Bronchial epithelial cell (primary cell): ENCODE data around the gene LRP5. TPM values are rescaled to one million over a fixed set of nuclear protein-coding genes. Genes with fewer than 3 reads are reported as not detected.
A peak's percentile ranks its signal among the peaks of the same experiment; 100 is the strongest.

Experiments used
- DNase-seq: peaks from one replicate; pipeline ENCODE4 v3.0.0-alpha.2; 2010; ENCODE audit warnings: low read depth
- FAIRE-seq: peaks from 2 replicates; lab custom pipeline; 2011; peaks lifted over from hg19 to GRCh38; lab: Jason Lieb, UNC
- H3K27me3 ChIP-seq: 2 replicates; pipeline ENCODE4 v1.5.1; 2011; ENCODE audit warnings: low read length; ENCODE audit not compliant: control insufficient read depth, insufficient read depth
- H3K36me3 ChIP-seq: 2 replicates; pipeline ENCODE4 v1.5.1; 2011; ENCODE audit warnings: low read length; ENCODE audit not compliant: control insufficient read depth, insufficient read depth
- H3K4me3 ChIP-seq: 2 replicates; pipeline ENCODE4 v1.5.1; 2011; ENCODE audit warnings: mild to moderate bottlenecking, low read depth, low read length, control low read depth
- total RNA-seq: library from RNA; depleted of rRNA; stranded (reverse); fragments of >200 nt; gene quantifications from 2 replicates; pipeline ENCODE4 v1.2.1, GENCODE V29; 2014
- TF ChIP-seq, protein P1 (sequence below): IDR thresholded peaks from 2 replicates; pipeline ENCODE4 v1.5.1; 2011; ENCODE audit warnings: mild to moderate bottlenecking, moderate library complexity, low read length, control low read depth, inconsistent platforms; ENCODE audit not compliant: insufficient read depth, severe bottlenecking

The LRP5 gene
- total RNA-seq, 1 donor from 2014 or later, result 21.6 TPM

GRCh38 chr11:68266936-68267880 lies 45.2 kb upstream of the LRP5 start:
- peaks cover 29% of the 10 kb centered on the region for H3K36me3 ChIP-seq
- DNase-seq, result no peak
- H3K27me3 ChIP-seq, result no peaks in the 10 kb centered on the region
- FAIRE-seq, result no peak
- no peak overlapping the region for H3K4me3 ChIP-seq
- TF ChIP-seq, protein P1, sequence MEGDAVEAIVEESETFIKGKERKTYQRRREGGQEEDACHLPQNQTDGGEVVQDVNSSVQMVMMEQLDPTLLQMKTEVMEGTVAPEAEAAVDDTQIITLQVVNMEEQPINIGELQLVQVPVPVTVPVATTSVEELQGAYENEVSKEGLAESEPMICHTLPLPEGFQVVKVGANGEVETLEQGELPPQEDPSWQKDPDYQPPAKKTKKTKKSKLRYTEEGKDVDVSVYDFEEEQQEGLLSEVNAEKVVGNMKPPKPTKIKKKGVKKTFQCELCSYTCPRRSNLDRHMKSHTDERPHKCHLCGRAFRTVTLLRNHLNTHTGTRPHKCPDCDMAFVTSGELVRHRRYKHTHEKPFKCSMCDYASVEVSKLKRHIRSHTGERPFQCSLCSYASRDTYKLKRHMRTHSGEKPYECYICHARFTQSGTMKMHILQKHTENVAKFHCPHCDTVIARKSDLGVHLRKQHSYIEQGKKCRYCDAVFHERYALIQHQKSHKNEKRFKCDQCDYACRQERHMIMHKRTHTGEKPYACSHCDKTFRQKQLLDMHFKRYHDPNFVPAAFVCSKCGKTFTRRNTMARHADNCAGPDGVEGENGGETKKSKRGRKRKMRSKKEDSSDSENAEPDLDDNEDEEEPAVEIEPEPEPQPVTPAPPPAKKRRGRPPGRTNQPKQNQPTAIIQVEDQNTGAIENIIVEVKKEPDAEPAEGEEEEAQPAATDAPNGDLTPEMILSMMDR, result no peak

DNA sequence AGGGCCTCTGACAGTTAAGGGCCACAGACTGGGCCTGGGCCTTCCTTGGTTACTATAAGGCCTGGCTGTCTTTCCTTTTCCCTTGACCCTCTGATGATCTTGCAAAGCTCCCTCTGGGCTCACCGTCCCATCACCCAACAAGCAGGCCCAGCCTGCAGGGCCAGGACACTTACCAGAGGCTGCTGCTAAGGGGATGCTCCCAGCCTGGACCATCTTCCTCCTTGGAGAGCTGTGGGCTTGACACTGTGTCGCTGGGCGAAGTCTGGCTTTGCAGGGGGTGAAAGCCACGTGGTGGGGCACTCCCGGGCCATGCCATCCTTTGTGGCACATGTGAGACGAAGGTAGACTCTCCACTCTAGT lies 44.5 kb upstream of the LRP5 start:
- H3K27me3 ChIP-seq, result no peaks in the 10 kb centered on the region
- FAIRE-seq, result no peak
- no peak for DNase-seq
- no peak overlapping the region for H3K4me3 ChIP-seq
- peaks cover 26% of the 10 kb centered on the region for H3K36me3 ChIP-seq
- TF ChIP-seq, protein P1, result no peak

GRCh38 chr11:68269414-68270081 lies 42.8 kb upstream of the LRP5 start:
- FAIRE-seq (no peak), DNase-seq (no peak)
- H3K36me3 ChIP-seq, result peaks cover 22% of the 10 kb centered on the region
- H3K27me3 ChIP-seq, result no peaks in the 10 kb centered on the region
- H3K4me3 ChIP-seq, result no peak overlapping the region
- TF ChIP-seq, protein P1, result no peak

DNA sequence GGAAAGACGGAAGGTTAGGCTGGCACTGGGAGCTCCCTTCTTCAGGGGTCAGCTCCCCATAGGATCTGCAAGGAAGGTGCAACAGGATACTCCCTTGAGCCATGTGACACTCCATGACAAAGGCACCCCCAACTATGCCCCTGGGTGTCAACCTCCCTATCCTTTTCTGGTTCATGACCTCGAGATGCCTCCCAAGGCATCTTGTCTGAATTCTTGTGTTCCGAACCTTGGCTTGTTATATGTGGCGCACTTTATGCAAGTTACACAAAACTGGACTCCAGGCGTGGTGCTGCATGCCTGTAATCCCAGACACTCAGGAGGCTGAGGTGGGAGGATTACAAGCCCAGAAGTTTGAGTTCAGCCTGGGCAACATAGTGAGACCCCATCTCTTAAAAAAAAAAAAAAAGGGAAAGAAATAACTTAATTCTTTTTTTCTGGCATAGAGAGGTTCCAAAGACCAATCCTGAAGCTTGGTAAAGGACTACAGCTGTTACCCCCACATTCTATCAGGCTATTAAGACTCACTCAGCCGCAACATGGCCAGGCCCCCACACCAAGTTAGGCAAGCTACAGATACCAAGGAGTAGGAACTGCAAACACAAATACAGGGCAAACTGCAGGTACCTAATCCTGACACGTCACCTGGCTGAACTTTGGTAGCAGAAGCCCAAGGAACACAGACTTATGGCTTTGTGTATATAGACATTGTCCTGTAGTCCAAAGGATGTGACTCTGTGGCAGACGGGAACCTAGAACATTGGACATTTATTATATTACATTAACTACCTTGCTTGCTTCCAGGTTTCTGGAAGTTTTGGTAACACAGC lies 42.0 kb upstream of the LRP5 start:
- no peaks in the 10 kb centered on the region for H3K27me3 ChIP-seq
- H3K4me3 ChIP-seq, result peak overlapping the region; percentile 98
- TF ChIP-seq, protein P1, result no peak
- peaks cover 18% of the 10 kb centered on the region for H3K36me3 ChIP-seq
- FAIRE-seq (no peak), DNase-seq (no peak)

GRCh38 chr11:68271023-68271780 lies 41.2 kb upstream of the LRP5 start:
- peak; percentile 63 for DNase-seq
- H3K36me3 ChIP-seq, result peaks cover 14% of the 10 kb centered on the region
- H3K27me3 ChIP-seq, result no peaks in the 10 kb centered on the region
- peak overlapping the region; percentile 98 for H3K4me3 ChIP-seq
- TF ChIP-seq, protein P1, result peak; percentile 59
- no peak for FAIRE-seq
